K562 (cell line): Measurements from ENCODE around the gene PCOLCE2.

ENCODE experiments used
- CTBP1 ChIP-seq: fragments of 450-650 bp; IDR thresholded peaks from 2 replicates; pipeline ENCODE4 v1.6.1; 2016; ENCODE audit warnings: borderline replicate concordance
- ELF1 ChIP-seq: fragments of 200-800 bp; sonication (Bioruptor generic); IDR thresholded peaks from 2 replicates; pipeline ENCODE4 v1.6.1; 2016; ENCODE audit warnings: missing genetic modification characterization, missing compliant biosample characterization
- EP300 ChIP-seq: IDR thresholded peaks from 2 replicates; pipeline ENCODE4 v1.6.1; 2012; ENCODE audit warnings: low read length, improper control_type of control experiment
- EZH2 ChIP-seq: IDR thresholded peaks from 2 replicates; pipeline ENCODE4 v1.6.1; 2012; ENCODE audit warnings: low read depth, mild to moderate bottlenecking, inconsistent platforms, low read length, borderline replicate concordance
- FOXK1 ChIP-seq: sonication (generic); formaldehyde crosslinking; IDR thresholded peaks from 2 replicates; pipeline ENCODE4 v1.8.0; 2022; ENCODE audit warnings: missing genetic modification reagents, mild to moderate bottlenecking, borderline replicate concordance
- FOXP1 ChIP-seq: sonication (generic); formaldehyde crosslinking; IDR thresholded peaks from 2 replicates; pipeline ENCODE4 v1.8.0; 2022; ENCODE audit warnings: mild to moderate bottlenecking, missing genetic modification reagents
- HDAC2 ChIP-seq: fragments of 450-650 bp; IDR thresholded peaks from 2 replicates; pipeline ENCODE4 v1.6.1; 2016; ENCODE audit warnings: mild to moderate bottlenecking
- MTA1 ChIP-seq: fragments of 450-650 bp; IDR thresholded peaks from 2 replicates; pipeline ENCODE4 v1.6.1; 2017; ENCODE audit warnings: borderline replicate concordance
- PHB ChIP-seq: fragments of 250-450 bp; sonication (Bioruptor Pico); IDR thresholded peaks from 2 replicates; pipeline ENCODE4 v1.5.0; 2021
- POLR2A ChIP-seq: fragments of 450-650 bp; conservative IDR thresholded peaks from 2 replicates; pipeline ENCODE4 v1.6.1; 2016
- TF ChIP-seq, protein P1 (sequence below), 3 experiments: IDR thresholded peaks in 2 of 3; conservative IDR thresholded peaks in 1 of 3; 2 replicates each; pipeline ENCODE4 v1.5.1; 2011 to 2012; ENCODE audit warnings: low read length in 3 of 3, mild to moderate bottlenecking in 3 of 3, control low read depth in 2 of 3, improper control_type of control experiment in 1 of 3, inconsistent platforms in 1 of 3, low read depth in 1 of 3, mixed read lengths in 1 of 3, moderate library complexity in 1 of 3; ENCODE audit not compliant: insufficient read depth in 2 of 3
- TF ChIP-seq, protein P2 (sequence below): sonication (generic); formaldehyde crosslinking; IDR thresholded peaks from 2 replicates; pipeline ENCODE4 v1.9.0; 2022; ENCODE audit warnings: mild to moderate bottlenecking, missing genetic modification reagents

DNA sequence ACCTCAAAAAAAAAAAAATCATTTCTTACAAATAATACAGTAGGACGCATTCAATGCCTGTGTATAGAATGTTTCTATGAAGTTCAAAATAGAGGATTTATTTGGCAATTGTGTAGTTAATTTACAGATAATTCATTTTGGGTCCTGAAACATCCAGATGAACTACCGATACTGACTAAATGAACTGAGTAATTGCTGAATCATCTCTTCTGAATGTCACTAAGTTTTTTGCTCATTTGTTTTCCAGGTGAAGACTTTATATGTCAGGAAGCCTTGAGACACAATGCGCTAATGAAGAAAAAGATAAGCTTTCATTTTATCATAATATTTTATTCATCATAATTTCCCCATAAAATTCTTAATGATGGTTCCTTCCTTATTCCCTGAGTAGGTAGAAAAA, 39.7 kb downstream of the PCOLCE2 start:
- no peak for TF ChIP-seq FOXP1 (CRISPR knock-in tag)
- no peak for TF ChIP-seq PHB
- TF ChIP-seq CTBP1: no peak
- no peak for TF ChIP-seq ELF1
- no peak for TF ChIP-seq POLR2A
- no peak for TF ChIP-seq MTA1
- TF ChIP-seq FOXK1 (CRISPR knock-in tag): no peak
- TF ChIP-seq HDAC2: no peak
- TF ChIP-seq, protein P1, sequence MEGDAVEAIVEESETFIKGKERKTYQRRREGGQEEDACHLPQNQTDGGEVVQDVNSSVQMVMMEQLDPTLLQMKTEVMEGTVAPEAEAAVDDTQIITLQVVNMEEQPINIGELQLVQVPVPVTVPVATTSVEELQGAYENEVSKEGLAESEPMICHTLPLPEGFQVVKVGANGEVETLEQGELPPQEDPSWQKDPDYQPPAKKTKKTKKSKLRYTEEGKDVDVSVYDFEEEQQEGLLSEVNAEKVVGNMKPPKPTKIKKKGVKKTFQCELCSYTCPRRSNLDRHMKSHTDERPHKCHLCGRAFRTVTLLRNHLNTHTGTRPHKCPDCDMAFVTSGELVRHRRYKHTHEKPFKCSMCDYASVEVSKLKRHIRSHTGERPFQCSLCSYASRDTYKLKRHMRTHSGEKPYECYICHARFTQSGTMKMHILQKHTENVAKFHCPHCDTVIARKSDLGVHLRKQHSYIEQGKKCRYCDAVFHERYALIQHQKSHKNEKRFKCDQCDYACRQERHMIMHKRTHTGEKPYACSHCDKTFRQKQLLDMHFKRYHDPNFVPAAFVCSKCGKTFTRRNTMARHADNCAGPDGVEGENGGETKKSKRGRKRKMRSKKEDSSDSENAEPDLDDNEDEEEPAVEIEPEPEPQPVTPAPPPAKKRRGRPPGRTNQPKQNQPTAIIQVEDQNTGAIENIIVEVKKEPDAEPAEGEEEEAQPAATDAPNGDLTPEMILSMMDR (IDR thresholded peaks at IDR 0.05 in 2 of 3, conservative IDR thresholded peaks at IDR 0.05 in 1 of 3; ENCODE audit: insufficient read depth in 2 of 3, low read depth in 1 of 3, low read length in 3 of 3): no peak
- no peak for TF ChIP-seq EP300
- TF ChIP-seq, protein P2, sequence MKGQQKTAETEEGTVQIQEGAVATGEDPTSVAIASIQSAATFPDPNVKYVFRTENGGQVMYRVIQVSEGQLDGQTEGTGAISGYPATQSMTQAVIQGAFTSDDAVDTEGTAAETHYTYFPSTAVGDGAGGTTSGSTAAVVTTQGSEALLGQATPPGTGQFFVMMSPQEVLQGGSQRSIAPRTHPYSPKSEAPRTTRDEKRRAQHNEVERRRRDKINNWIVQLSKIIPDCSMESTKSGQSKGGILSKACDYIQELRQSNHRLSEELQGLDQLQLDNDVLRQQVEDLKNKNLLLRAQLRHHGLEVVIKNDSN (CRISPR knock-in tag): no peak
- TF ChIP-seq EZH2: no peak
